ENCODE data around the gene TMEM50A.
A peak's percentile ranks its signal among the peaks of the same experiment; 100 is the strongest.
"Not testable (repeated sequence)": the region's sequence is repeated elsewhere in the genome, so short reads cannot be mapped to it uniquely, and the experiment has no call there.

Gene TMEM50A

GRCh38 chr1:25337483-25338187 lies 499 bp upstream of the TMEM50A start:
- H3K27me3 ChIP-seq (replicated peaks in 2 of 5; ENCODE audit: control insufficient read depth in 4 of 5, insufficient read depth in 5 of 5, low read length in 4 of 5); H3K9me3 ChIP-seq (ENCODE audit: control extremely low read depth in 1 of 5, control insufficient read depth in 4 of 5, insufficient read depth in 2 of 5, low read depth in 1 of 5, low read length in 4 of 5); H3K36me3 ChIP-seq (ENCODE audit: control insufficient read depth in 4 of 4, insufficient read depth in 4 of 4, low read length in 3 of 4); CTCF ChIA-PET; POLR2A ChIA-PET: not testable (repeated sequence)
- peak overlapping the region; percentile 75 to 95 (median 93) for H3K4me3 ChIP-seq (ENCODE audit: control insufficient read depth in 1 of 7, extremely low read depth in 1 of 7, insufficient read depth in 4 of 7, low read depth in 2 of 7, low read length in 6 of 7)
- peak overlapping the region in 1 of 2 experiments; percentile 92 for H3K27ac ChIP-seq (ENCODE audit: insufficient read depth in 1 of 2, low read depth in 1 of 2, low read length in 2 of 2, poor library complexity in 1 of 2, severe bottlenecking in 2 of 2)
- WGBS (ENCODE audit: insufficient coverage) = no CpG with 5 or more reads among the region's 39 CpGs
- H3K4me1 ChIP-seq (ENCODE audit: control extremely low read depth in 1 of 4, control insufficient read depth in 4 of 4, insufficient read depth in 4 of 4, low read length in 3 of 4) = peaks cover 8 to 17% (median 11%) of the 10 kb centered on the region in 4 experiments
- DNase-seq = peak in 2 of 3 donors; percentile 19 to 44

GRCh38 chr1:25338986-25339385 lies 852 bp downstream of the TMEM50A start:
- ChIA-PET POLR2A (interaction anchor here (0.5 to 1.7 kb wide), 3 partner anchors 13 to 99 kb away, joined by 4 to 5 read pairs (median 4); partner anchors contain the start of gene RSRP1), CTCF (no interaction called here)
- Histone ChIP-seq H3K9me3 (ENCODE audit: control extremely low read depth in 1 of 5, control insufficient read depth in 4 of 5, insufficient read depth in 2 of 5, low read depth in 1 of 5, low read length in 4 of 5) (no peaks in the 10 kb centered on the region), H3K27me3 (replicated peaks in 2 of 5; ENCODE audit: control insufficient read depth in 4 of 5, insufficient read depth in 5 of 5, low read length in 4 of 5) (no peaks in the 10 kb centered on the region), H3K4me1 (ENCODE audit: control extremely low read depth in 1 of 4, control insufficient read depth in 4 of 4, insufficient read depth in 4 of 4, low read length in 3 of 4) (peaks cover 8 to 17% (median 11%) of the 10 kb centered on the region in 4 experiments), H3K27ac (ENCODE audit: insufficient read depth in 1 of 2, low read depth in 1 of 2, low read length in 2 of 2, poor library complexity in 1 of 2, severe bottlenecking in 2 of 2) (peak overlapping the region; percentile 79 to 92), H3K4me3 (ENCODE audit: control insufficient read depth in 1 of 7, extremely low read depth in 1 of 7, insufficient read depth in 4 of 7, low read depth in 2 of 7, low read length in 6 of 7) (peak overlapping the region in 6 of 7 experiments; percentile 75 to 95 (median 90)), H3K36me3 (ENCODE audit: control insufficient read depth in 4 of 4, insufficient read depth in 4 of 4, low read length in 3 of 4) (peaks cover 3 to 13% (median 8%) of the 10 kb centered on the region in 4 experiments)
- WGBS (ENCODE audit: insufficient coverage) = 0% methylated on average over 5 of the region's 6 CpGs
- DNase-seq = peak in 2 of 3 donors; percentile 45 to 50

- ChIA-PET CTCF (interaction anchor here (1.5 kb wide), 1 partner anchor 102 kb away, joined by 5 read pairs; no protein-coding TSS in a partner anchor), POLR2A (no interaction called here)
- 81% methylated on average over 6 of the region's 6 CpGs for WGBS (ENCODE audit: insufficient coverage)
- no peaks in the 10 kb centered on the region for H3K9me3 ChIP-seq (ENCODE audit: control extremely low read depth in 1 of 5, control insufficient read depth in 4 of 5, insufficient read depth in 2 of 5, low read depth in 1 of 5, low read length in 4 of 5)
- DNase-seq = no peak
- peaks cover 6 to 26% (median 18%) of the 10 kb centered on the region in 4 experiments for H3K36me3 ChIP-seq (ENCODE audit: control insufficient read depth in 4 of 4, insufficient read depth in 4 of 4, low read length in 3 of 4)
- no peak overlapping the region for H3K27ac ChIP-seq (ENCODE audit: insufficient read depth in 1 of 2, low read depth in 1 of 2, low read length in 2 of 2, poor library complexity in 1 of 2, severe bottlenecking in 2 of 2)
- peaks cover 8 to 17% (median 11%) of the 10 kb centered on the region in 4 experiments for H3K4me1 ChIP-seq (ENCODE audit: control extremely low read depth in 1 of 4, control insufficient read depth in 4 of 4, insufficient read depth in 4 of 4, low read length in 3 of 4)
- H3K27me3 ChIP-seq (replicated peaks in 2 of 5; ENCODE audit: control insufficient read depth in 4 of 5, insufficient read depth in 5 of 5, low read length in 4 of 5) = no peaks in the 10 kb centered on the region
- H3K4me3 ChIP-seq (ENCODE audit: control insufficient read depth in 1 of 7, extremely low read depth in 1 of 7, insufficient read depth in 4 of 7, low read depth in 2 of 7, low read length in 6 of 7) = no peak overlapping the region
Measured at GRCh38 chr1:25341746-25342145, 3.6 kb downstream of the TMEM50A start.

DNA sequence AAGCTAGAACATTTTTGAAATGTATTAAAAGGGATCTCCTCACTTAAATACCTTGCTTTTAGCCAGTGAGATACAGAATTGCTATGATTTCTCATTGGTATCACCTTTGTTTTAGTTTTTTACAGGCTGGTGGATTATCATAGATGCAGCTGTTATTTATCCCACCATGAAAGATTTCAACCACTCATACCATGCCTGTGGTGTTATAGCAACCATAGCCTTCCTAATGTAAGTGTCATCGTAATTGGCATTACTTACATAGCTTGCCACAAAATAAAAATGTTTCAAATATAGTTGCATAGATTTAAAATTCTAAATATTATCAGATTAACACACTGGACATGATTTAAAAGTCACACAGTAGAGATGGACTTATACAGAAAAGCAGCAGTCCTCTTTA lies 4.7 kb downstream of the TMEM50A start:
- ChIA-PET CTCF (interaction anchor here (0.8 to 1.5 kb wide), 2 partner anchors 103 to 1021 kb away, joined by 3 to 5 read pairs; no protein-coding TSS in a partner anchor), POLR2A (no interaction called here)
- Histone ChIP-seq H3K27me3 (replicated peaks in 2 of 5; ENCODE audit: control insufficient read depth in 4 of 5, insufficient read depth in 5 of 5, low read length in 4 of 5) (no peaks in the 10 kb centered on the region), H3K4me1 (ENCODE audit: control extremely low read depth in 1 of 4, control insufficient read depth in 4 of 4, insufficient read depth in 4 of 4, low read length in 3 of 4) (peaks cover 8 to 17% (median 11%) of the 10 kb centered on the region in 4 experiments), H3K27ac (ENCODE audit: insufficient read depth in 1 of 2, low read depth in 1 of 2, low read length in 2 of 2, poor library complexity in 1 of 2, severe bottlenecking in 2 of 2) (no peak overlapping the region), H3K9me3 (ENCODE audit: control extremely low read depth in 1 of 5, control insufficient read depth in 4 of 5, insufficient read depth in 2 of 5, low read depth in 1 of 5, low read length in 4 of 5) (no peaks in the 10 kb centered on the region), H3K36me3 (ENCODE audit: control insufficient read depth in 4 of 4, insufficient read depth in 4 of 4, low read length in 3 of 4) (peaks cover 6 to 30% (median 23%) of the 10 kb centered on the region in 4 experiments), H3K4me3 (ENCODE audit: control insufficient read depth in 1 of 7, extremely low read depth in 1 of 7, insufficient read depth in 4 of 7, low read depth in 2 of 7, low read length in 6 of 7) (no peak overlapping the region)
- no CpG with 5 or more reads among the region's 1 CpG for WGBS (ENCODE audit: insufficient coverage)
- no peak for DNase-seq

DNA sequence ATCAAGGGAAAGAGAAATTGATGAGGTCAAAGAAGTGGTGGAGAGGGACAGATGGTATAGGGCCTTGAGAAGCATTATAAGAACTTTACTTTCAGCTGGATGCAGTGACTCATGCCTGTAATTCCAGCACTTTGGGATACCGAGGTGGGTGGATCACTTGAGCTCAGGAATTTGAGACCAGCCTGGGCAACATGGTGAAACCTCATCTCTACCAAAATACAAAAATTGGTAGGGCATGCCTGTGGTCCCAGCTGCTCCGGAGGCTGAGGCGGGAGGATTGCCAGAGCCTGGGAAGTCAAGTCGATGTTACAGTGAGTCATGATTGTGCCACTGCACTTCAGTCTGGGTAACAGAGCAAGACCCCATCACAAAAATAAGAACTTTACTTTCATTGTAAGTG lies 5.7 kb downstream of the TMEM50A start:
- no peak for DNase-seq
- Histone ChIP-seq H3K4me3 (ENCODE audit: control insufficient read depth in 1 of 7, extremely low read depth in 1 of 7, insufficient read depth in 4 of 7, low read depth in 2 of 7, low read length in 6 of 7) (no peak overlapping the region), H3K27me3 (replicated peaks in 2 of 5; ENCODE audit: control insufficient read depth in 4 of 5, insufficient read depth in 5 of 5, low read length in 4 of 5) (no peaks in the 10 kb centered on the region), H3K4me1 (ENCODE audit: control extremely low read depth in 1 of 4, control insufficient read depth in 4 of 4, insufficient read depth in 4 of 4, low read length in 3 of 4) (peaks cover 8 to 17% (median 11%) of the 10 kb centered on the region in 4 experiments), H3K27ac (ENCODE audit: insufficient read depth in 1 of 2, low read depth in 1 of 2, low read length in 2 of 2, poor library complexity in 1 of 2, severe bottlenecking in 2 of 2) (no peak overlapping the region), H3K36me3 (ENCODE audit: control insufficient read depth in 4 of 4, insufficient read depth in 4 of 4, low read length in 3 of 4) (peaks cover 7 to 33% (median 27%) of the 10 kb centered on the region in 4 experiments), H3K9me3 (ENCODE audit: control extremely low read depth in 1 of 5, control insufficient read depth in 4 of 5, insufficient read depth in 2 of 5, low read depth in 1 of 5, low read length in 4 of 5) (no peaks in the 10 kb centered on the region)
- POLR2A ChIA-PET = no interaction called here
- 100% methylated on average over 3 of the region's 4 CpGs for WGBS (ENCODE audit: insufficient coverage)
- CTCF ChIA-PET = no interaction called here

GRCh38 chr1:25347556-25347955 lies 9.4 kb downstream of the TMEM50A start:
- no peaks in the 10 kb centered on the region for H3K9me3 ChIP-seq (ENCODE audit: control extremely low read depth in 1 of 5, control insufficient read depth in 4 of 5, insufficient read depth in 2 of 5, low read depth in 1 of 5, low read length in 4 of 5)
- CTCF ChIA-PET = no interaction called here
- H3K4me3 ChIP-seq (ENCODE audit: control insufficient read depth in 1 of 7, extremely low read depth in 1 of 7, insufficient read depth in 4 of 7, low read depth in 2 of 7, low read length in 6 of 7) = no peak overlapping the region
- no peak for DNase-seq
- H3K27ac ChIP-seq (ENCODE audit: insufficient read depth in 1 of 2, low read depth in 1 of 2, low read length in 2 of 2, poor library complexity in 1 of 2, severe bottlenecking in 2 of 2) = no peak overlapping the region
- POLR2A ChIA-PET = no interaction called here
- WGBS (ENCODE audit: insufficient coverage) = 100% methylated on average over 1 of the region's 2 CpGs
- no peaks in the 10 kb centered on the region for H3K27me3 ChIP-seq (replicated peaks in 2 of 5; ENCODE audit: control insufficient read depth in 4 of 5, insufficient read depth in 5 of 5, low read length in 4 of 5)
- H3K36me3 ChIP-seq (ENCODE audit: control insufficient read depth in 4 of 4, insufficient read depth in 4 of 4, low read length in 3 of 4) = peaks cover 11 to 49% (median 37%) of the 10 kb centered on the region in 4 experiments
- no peaks in the 10 kb centered on the region for H3K4me1 ChIP-seq (ENCODE audit: control extremely low read depth in 1 of 4, control insufficient read depth in 4 of 4, insufficient read depth in 4 of 4, low read length in 3 of 4)

DNA sequence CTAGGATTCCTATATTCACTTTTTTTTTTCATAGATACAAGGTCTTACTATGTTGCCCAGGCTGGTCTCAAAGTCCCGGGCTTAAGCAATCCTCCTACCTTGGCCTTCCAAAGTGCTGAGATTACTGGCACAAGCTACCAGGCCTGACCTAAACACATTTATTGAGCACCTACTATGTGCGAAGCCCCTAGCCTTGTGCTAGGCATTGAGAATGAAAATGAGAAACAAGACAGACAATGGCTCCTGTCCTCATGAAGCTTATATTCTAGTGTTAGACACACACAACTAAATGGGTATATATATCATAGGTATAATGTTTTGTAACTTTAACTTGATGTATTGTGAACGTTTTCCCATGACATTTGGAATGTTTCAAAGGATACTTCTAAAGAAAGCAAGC lies 11.5 kb downstream of the TMEM50A start:
- CTCF ChIA-PET = no interaction called here
- DNase-seq = no peak
- no peak overlapping the region for H3K27ac ChIP-seq (ENCODE audit: insufficient read depth in 1 of 2, low read depth in 1 of 2, low read length in 2 of 2, poor library complexity in 1 of 2, severe bottlenecking in 2 of 2)
- peaks cover 5 to 51% (median 38%) of the 10 kb centered on the region in 4 experiments for H3K36me3 ChIP-seq (ENCODE audit: control insufficient read depth in 4 of 4, insufficient read depth in 4 of 4, low read length in 3 of 4)
- H3K9me3 ChIP-seq (ENCODE audit: control extremely low read depth in 1 of 5, control insufficient read depth in 4 of 5, insufficient read depth in 2 of 5, low read depth in 1 of 5, low read length in 4 of 5) = no peaks in the 10 kb centered on the region
- POLR2A ChIA-PET = no interaction called here
- 94% methylated on average over 2 of the region's 3 CpGs for WGBS (ENCODE audit: insufficient coverage)
- H3K4me1 ChIP-seq (ENCODE audit: control extremely low read depth in 1 of 4, control insufficient read depth in 4 of 4, insufficient read depth in 4 of 4, low read length in 3 of 4) = no peaks in the 10 kb centered on the region
- H3K27me3 ChIP-seq (replicated peaks in 2 of 5; ENCODE audit: control insufficient read depth in 4 of 5, insufficient read depth in 5 of 5, low read length in 4 of 5) = no peaks in the 10 kb centered on the region
- H3K4me3 ChIP-seq (ENCODE audit: control insufficient read depth in 1 of 7, extremely low read depth in 1 of 7, insufficient read depth in 4 of 7, low read depth in 2 of 7, low read length in 6 of 7) = no peak overlapping the region

Measured in common myeloid progenitor, CD34-positive (primary cell).